CD4-positive, alpha-beta T cell treated with Interleukin-2 at 100 ng/mL for 4 hours (primary cell): ENCODE measurements around the gene INTS15.
"Not testable (repeated sequence)": the region's sequence is repeated elsewhere in the genome, so short reads cannot be mapped to it uniquely, and the experiment has no call there.

Source experiments
- DNase-seq: peaks from one replicate; pipeline ENCODE4 v3.0.0-alpha.2; 2020; ENCODE audit warnings: low spot score

The INTS15 gene

DNA sequence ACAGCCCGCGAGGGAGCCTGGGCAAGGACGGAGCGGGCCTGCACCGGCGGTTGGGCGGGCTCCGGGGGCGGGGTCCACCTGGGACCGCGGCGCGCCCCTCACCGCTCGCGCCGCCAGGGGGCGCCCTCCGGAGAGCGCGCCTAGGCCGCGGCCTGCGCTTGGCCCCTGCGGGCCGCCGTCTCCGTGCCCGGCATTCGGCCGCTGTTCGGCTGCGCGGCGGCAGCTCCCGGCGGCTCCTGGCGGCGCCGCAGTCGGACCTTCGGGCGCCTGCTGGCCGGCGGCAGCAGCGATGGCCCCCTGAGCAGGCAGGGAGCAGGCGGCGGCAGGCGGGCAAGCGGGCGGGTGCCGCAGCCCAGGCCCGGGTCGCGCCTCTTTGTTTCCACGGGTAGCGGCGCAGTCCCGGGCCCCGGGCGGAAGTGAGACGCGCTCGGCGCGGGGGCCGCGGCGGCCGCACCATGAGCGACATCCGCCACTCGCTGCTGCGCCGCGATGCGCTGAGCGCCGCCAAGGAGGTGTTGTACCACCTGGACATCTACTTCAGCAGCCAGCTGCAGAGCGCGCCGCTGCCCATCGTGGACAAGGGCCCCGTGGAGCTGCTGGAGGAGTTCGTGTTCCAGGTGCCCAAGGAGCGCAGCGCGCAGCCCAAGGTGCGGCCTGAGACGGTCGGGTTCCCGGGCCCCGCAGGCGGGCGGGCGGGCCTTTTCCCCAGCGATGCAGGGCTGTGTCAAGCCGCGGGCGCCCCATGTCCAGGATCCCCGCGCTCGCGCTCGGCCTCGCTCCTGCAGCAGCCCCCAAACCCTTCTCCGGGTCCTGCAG is at the start of gene INTS15:
INTS15 (plus strand) TSS at position 193 of the 816 bp plus-strand sequence; CDS start at position 456, 263 bp downstream.
- DNase-seq, result peak; percentile 80

- no peak for DNase-seq
Observed at GRCh38 chr7:6542368-6542767, 47.5 kb upstream of the INTS15 start.

- DNase-seq, result no peak
Observed at GRCh38 chr7:6545398-6546126, 44.3 kb upstream of the INTS15 start.

DNA sequence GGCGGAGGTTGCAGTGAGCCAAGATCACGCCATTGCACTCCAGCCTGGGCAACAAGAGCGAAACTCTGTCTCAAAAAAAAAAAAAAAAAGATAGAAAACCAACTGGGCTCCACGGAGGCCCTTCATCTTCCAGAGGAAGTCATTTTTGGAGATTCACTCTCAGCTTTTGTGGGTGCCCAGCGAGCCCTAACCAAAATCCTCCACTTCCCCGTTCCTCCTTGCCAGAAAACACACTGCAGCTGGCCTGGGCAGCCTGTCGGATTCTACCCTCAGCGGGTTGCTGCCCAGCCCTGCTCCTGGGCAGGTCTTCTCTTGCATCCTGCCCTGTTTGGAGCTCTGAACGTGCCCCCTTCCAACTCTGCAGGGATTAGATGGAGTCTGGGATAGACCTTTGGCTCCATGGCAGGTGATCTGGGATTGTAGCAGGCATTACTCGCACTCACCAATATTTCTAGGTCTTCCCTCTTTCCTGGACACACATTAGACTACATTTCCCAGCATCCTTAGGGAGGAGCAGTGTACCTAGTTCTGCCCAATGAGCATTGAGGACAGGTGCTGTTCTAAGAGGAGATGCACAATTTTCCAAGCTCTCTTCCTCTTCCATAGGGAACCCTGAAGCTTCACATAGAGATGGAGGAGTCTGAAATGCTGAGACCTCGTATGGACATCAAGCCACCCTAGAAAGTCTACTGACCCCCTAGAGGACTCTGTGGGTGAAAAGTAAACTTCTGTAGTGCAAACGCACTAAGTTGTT is 43.1 kb upstream of the INTS15 start:
- DNase-seq, result no peak

- DNase-seq, result no peak
Observed at GRCh38 chr7:6547400-6547799, 42.4 kb upstream of the INTS15 start.

GRCh38 chr7:6551016-6551511 is 38.8 kb upstream of the INTS15 start, which contains the start of gene GRID2IP:
Gene GRID2IP (minus strand): TSS chr7:6551461. CDS start chr7:6551436, 25 bp downstream.
- DNase-seq, result no peak

DNA sequence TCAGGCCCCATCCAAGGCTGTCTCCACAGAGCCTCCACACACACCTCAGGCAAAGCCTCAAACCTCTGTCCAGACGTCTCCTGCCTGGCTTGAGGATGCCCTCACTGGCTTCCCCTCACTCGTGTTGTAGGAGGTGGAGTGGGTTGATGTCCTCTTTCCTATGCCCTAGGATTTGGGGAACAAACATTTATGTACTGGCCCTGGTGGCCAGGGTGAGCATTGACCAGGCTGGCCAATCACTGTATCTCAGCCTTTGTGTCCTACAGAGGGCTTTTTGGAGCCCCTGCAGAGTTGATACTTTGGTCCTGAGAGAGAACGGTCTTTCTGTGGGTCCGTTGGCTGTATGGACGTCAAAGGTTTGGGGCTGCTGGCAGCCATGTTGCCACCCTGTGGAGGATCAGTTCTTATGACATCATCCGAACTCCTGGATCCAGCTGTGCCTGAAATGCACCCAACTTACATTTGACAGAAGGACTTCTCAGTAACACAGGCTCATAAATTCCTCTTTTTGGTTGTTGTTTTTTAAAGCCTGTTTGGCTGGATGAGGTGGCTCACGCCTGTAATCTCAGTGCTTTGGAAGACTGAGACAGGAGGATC is 36.3 kb upstream of the INTS15 start:
- DNase-seq, result no peak

GRCh38 chr7:6554848-6555247 is 35.0 kb upstream of the INTS15 start:
- DNase-seq, result no peak

DNA sequence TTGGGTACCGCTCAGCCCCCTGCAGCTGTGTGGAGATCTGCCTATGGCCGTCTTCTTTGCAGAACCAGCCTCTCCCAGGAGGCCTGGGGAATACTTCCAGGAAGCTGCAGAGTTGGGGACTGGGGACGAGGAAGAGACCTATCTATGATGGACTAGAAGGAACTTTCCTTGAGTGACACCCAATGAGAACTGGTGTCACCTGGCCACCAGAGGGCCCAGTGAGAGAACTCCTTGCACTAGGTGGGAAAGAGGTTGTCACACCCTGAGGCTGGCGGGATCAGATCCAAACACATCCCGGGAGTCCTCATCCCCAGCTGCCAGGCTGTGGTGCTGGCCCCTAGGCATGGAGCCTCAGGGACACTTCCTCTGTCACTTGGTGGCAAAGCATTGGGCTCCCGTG is 33.6 kb upstream of the INTS15 start:
- no peak for DNase-seq

GRCh38 chr7:6558837-6559236 is 31.0 kb upstream of the INTS15 start:
- DNase-seq, result no peak

- DNase-seq, result no peak
Observed at GRCh38 chr7:6559896-6560295, 29.9 kb upstream of the INTS15 start.

DNA sequence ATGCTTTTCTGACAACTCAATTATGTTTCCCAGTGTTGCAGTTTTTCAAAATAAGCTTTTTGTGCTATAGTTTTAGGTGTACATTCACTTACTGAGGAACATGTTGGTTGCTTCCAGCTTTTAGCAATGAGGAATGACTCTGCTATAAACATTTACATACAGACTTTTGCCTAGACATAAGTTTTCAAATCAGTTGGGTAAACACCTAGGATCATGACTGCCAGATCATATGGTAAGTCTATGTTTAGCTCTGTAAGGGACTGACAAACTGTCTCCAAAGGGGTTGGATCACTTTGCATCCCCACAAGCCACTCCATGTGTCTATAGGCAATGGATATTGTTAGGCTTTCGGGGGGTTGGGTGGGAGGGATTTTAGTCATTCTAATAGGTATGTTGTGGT is 27.7 kb upstream of the INTS15 start:
- DNase-seq, result no peak

- DNase-seq, result no peak
Observed at GRCh38 chr7:6563936-6564770, 25.7 kb upstream of the INTS15 start.

DNA sequence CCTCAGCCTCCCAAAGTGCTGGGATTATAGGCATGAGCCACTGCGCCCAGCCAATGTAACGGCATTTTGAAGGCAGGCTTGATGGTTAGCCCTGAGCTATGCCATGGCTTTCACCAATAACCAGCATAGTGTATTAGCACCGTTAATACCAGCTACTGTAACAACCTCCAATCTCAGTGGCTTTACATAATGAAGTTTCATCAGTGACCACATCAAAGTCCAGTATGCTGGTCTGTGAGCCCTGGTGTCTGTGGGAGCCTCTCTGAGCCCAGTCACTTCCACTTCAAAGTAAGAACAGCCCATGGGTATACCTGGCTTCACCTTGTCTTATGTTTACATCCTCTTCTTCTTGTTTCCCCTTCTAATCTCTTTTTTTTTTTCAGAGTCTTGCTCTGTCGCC is 24.2 kb upstream of the INTS15 start:
- no peak for DNase-seq

- DNase-seq, result no peak
Observed at GRCh38 chr7:6567886-6568285, 21.9 kb upstream of the INTS15 start.

DNA sequence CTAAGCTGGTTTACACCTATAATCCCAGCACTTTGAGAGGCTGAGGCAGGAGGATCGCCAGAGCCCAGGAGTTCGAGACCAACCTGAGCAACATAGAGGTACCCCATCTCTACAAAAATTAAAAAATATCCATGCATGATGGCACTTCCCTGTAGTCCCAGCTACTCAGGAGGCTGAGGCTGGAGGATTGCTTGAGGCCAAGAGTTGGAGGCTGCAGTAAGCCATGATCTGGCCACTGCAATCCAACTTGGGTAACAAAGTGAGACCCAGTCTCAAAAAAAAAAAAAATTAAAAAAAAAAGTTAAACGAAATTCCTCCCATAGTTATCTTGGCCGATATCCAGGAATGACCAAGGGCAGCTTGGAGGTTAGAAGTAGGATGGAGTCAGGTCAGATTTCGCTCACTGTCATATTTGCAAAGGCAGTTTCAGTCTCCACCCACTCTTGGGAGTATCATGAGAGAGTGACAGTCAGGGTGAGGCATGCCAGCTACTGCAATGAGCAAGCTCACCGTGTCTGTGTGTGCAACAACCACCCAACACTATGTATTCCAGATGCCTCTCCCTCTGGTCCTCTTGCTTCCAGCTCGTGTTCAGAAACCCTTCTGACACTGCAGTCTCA is 18.6 kb upstream of the INTS15 start:
- DNase-seq, result no peak

GRCh38 chr7:6575281-6576023 is 14.4 kb upstream of the INTS15 start:
- DNase-seq, result no peak

- DNase-seq, result no peak
Observed at GRCh38 chr7:6576024-6576866, 13.6 kb upstream of the INTS15 start.

- not testable (repeated sequence) for DNase-seq
Observed at GRCh38 chr7:6576867-6577368, 12.9 kb upstream of the INTS15 start.
